ENCODE measurements around the gene STC2.

STC2 gene

DNA sequence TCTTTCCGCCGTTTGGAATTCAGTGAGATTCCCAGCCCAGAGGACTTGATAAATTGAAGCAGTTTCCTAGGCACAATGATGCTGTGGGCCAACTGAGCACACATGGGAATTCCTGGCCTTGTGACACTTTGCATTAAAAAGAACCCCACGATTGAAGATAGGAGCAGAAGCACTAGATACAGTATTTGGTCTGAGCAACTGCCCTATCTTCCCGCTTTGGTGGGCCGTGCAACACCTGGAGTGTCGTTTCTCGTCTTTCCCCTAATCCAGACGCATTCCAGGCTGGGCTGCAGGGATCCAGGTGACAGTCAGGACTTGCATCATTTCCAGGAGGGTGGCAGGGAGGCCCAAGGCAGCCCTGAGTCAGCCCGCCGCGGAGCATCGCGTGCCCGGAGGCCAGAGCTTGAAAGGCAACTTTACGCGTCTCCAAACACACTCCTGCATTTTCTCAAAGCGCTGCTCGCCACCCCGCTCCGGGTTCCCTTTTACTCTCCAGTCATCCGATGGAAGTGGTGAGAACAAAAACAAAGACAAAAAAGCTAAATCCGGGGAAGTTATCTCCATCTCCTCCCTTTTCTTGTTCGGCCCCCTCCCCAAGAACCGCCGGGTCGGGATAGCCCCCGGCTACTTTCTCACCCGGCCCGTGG, 753 bp upstream of the STC2 start:
- no peak for DNase-seq (ENCODE audit: low spot score)

DNA sequence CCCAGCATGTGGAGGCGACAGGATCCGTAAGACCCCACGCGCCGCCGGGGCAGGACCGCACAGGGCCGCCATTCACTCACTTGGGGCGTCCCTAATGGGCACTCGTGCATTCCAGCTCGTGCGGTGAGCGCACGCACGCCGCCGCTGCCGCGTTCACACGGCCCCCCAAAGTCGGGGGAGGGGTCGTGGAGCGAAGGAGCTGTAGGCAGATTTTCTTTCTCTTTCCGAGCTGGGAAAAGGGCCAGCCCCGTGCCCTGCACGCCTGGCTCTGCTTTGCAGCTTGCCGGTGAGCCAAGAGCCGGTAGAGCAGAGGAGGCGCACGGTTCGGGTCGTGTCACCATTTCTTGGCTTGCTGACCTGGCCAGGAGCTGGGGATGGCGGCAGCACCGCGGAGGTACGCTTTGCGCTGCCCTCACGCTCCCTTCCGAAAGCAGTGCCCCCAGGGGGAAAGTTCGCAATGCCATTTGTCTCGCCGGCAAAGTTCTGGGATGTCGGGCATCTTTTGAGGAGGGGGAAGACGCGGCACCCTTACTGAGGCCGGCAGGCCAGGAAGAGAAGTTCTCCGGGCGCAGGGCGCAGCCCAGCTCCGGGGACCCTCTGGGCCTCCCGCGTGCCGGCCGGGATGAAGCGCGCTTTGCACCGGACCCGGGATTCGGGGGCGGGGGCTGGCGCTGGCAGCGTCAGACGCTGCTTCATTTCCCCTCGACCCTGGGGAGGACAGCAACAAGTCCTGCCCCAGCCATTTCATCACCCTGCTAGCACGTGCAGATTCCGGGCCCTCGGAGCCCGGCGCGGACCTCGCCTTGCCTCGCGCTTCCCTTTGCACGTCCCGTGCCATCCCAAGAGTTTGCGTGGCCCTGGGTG, 898 bp downstream of the STC2 start:
- no peak for DNase-seq (ENCODE audit: low spot score)

DNA sequence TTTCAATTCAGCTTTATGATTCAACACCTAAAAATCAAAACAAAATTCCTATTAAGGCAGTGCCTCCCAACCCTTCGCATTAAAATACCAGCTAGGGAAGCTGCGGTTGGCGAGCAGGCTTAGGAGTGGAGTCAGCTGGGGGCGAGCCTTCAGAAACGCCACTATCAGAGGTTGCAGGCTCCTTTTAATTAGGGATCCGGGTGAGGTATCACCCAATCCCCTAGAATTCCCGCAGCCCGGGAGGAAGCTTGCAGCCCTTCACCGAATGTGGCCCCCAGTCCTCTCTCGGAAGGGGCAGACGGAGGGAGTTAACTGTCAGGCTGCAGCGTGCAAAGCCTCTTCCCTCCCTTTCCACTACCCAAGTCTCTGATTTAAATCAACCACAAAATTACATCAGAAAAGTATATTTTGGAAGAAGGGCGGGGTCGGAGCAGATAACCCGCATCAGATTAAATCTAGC, 1.7 kb downstream of the STC2 start:
- no peak for DNase-seq (ENCODE audit: low spot score)

DNA sequence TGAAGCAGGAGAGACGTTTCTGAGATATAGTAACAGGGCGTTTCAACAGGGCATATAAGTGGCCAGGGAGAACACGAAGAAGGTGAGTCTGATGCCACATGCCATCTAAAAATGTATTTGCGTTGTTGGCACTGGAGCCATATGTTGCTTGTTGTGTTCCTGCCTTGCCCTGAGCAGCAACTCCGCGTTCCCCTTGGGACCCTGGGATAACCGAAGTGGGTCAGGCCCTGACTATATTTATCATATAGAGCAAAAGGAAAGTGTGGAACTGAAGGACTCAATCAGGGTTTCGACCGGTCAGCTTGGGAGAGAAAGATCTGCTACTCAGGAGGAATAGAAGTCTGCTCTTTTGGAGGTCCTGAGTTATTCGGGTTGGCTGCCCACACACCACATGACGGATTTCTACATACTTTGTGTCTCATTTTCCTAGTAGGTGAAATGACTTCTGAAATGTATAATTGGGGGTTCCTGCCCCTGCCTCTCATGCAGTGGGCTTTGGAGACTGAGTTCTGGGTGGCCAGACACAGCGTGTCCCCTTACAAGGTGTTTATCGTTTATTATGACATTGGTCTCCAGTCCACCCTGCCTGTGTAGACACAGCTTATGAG, 3.0 kb downstream of the STC2 start:
- no peak for DNase-seq (ENCODE audit: low spot score)

DNA sequence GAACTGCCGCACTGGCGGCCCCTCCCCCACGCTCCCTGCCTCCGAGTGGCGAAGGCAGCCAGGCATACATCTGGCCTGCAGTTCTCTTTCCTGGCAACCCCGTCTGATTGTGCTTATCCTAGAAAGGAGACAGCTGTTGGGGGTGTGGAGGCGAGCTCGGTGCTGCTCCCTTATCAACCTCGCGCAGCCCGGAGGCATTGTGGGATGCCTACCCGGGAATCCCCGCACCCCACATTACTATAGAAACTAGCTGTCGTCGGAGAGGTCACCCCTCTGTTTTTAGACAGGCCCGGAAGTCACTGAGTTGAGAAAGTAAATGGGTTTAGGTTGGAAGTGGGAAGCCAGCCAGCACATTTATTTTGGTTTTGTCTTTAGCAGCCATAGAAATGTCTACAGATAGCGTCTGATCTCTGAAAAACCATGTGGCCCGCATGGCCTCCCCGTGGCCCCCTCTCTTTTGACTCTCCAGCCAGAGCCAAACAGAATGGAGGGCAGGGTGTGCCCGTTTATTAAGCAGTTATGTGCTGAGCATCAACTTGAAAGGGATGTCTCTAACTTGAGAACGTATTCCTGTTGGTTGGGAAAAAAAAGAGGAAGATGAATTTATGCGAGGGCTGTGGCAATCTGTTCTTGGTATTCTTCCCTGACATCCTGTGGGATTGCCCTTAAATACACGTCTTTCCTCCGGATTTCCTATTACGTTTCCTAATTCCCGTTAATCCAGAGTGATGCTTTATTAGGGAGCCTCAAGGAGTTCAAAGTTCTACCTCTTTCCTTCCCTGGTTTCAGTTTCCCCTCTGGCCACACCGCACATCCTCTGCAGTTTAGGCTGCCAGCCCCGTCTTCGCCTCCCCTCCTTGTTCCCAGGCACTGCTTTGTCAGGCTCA, 3.9 kb downstream of the STC2 start:
- peak; percentile 84 for DNase-seq (ENCODE audit: low spot score)

DNA sequence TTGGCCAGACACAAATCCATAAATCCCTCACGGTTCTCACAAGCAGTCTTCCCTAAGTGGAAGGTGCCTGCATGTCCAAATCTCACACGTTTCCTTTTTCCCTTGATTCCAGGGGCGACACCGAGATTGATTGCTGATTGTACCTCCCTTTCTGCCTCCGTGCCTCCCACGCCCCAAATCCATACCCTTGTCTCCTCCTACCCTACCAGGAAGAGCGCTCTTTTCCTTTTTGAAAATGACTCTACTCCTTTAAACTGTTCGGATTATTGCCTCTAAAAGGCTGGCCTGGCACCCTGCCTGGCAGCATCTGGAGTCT, 4.5 kb downstream of the STC2 start:
- no peak for DNase-seq (ENCODE audit: low spot score)

DNA sequence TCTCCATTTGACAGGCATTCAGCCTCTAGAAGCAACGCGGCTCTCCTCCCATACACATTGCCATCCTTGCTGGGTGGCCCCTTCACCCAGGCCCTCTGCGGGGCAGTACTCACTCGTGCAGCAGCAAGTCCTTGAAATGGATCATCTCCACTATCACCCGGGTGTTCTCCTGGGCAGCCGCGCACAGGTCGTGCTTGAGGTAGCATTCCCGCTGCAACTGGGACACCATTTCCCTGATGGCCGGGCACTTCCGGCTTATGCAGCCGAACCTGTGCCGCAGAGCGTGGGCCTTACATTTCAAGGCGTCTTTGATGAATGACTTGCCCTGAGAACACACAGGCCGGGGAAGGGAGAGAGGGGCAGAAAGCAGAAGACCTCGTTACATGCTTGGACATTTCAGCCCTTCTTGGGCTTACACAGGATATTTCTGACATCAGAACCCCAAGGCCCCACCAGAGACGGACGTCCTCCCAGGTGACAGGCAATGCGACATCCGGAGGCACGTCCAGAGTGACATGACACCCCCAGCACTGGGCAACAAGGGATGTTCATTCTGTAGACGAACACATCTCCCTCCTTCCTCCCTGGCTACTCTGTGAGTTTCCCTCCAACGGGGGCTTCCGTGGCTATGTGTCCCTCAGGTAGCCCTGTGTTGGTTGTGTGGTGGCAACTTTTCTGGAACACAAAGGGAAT, 5.0 kb downstream of the STC2 start:
- DNase-seq (ENCODE audit: low spot score), result no peak

DNA sequence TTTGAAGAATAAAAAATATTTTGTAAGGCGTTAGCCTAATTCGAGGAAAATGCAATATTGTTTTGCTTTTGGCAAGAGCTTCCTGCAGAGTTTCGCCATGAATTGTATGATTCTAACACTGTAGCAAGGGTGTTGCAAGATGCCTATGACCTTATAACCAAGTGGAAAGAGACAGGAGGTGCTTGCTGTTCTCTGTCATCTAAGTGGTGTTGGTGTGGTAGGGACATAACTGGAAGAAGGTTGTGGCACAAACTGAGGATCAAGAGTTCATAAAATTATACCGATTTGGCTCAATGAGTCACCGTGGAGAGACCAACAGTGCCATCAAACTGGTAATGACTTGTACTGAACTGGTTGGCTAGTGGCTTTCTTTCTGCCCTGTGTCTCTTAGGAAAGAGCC, 6.3 kb downstream of the STC2 start:
- DNase-seq (ENCODE audit: low spot score), result no peak

DNA sequence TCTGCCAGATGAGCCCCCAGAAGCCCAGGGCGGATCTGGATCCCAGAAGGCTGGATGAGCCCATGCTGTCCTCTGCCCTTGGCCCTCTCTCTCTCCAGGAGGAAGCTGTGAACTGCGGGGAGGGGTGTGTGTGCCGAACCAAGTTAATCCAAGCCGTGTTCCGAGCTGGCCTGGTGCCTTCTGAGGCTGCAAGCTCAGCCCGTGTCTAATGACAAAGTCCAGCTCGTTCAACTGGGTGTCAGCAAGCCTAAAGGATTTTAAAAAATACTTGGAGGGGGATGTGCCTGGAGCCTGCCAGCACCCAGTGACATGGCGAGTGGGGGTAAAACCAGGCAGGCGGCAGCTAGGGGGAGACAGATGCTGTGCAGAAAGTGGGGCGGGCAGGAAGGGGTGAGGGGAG, 8.0 kb downstream of the STC2 start:
- DNase-seq (ENCODE audit: low spot score), result no peak

DNA sequence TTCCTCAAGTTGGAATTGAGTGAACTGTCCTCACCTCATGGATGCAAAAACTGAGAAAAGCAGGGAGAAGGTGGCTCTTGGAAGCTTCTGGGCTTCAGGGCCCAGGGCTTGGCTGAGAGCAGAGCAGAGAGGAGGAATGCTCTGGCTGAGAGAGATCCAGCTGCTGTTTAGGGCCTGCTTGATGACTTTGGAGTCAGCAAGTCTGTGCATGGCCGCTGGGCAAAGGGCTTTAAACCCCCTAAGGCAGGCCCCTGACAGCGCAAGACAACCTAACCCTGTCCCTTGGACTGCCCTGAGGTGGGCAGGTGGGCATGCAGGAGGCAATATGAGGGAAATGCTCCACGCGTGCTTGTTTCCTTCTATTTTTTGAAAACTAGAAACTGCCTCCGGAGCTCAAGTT, 8.6 kb downstream of the STC2 start:
- DNase-seq (ENCODE audit: low spot score), result no peak

DNA sequence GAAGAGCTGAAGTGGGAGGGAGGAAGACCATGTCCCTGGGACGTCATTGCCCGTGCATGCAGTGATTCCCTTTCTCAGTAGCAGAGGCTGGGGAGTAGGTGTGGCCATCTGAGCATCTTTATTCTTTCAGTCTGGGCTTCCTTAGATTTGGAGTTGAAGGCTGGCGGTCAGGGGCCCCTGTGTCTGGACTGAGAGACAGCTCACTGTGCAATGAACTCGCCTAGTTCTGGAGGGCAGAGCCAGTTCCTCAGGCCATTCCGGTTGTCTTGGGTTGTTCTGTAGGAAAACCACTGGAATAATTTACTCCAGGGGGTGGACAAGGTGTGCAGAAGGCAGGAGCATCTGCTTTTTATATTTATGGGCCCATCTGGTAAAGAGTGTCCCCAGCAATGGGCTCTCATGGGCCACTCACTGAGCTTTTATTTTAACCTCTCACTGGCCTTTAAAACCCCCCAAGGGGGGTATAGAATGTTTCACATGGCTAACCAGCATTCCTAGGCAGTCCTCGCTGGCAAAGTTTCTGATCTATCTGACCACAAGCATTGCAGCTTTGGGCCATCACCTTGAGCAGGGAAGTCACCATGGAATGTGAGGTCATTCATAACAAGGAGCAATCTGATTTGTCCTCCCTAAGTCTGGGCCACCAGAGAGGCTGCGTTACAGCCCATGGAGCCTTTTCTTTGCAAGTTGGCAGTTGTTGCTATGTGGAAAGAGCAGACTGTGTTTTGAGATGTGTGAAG, 9.2 kb downstream of the STC2 start:
- DNase-seq (ENCODE audit: low spot score), result no peak

DNA sequence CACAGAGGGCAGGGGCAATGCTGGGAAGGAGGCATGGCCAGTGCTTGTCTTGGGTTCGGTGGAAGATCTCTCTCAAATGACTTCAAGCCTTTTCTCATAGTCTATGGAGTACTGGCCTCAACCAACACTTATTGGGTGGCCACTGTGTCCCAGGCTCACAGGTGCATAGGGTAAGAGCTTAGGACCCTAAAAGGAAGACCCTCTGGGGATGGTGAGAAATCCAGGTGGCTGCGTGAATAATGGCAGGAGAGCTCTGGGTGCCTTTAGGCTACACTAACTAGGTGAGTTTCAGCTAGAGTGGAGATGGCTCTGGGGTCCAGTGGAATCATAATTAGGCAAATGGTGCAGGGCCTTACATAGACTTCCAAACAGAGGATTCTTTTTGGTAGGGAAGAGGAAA, 9.9 kb downstream of the STC2 start:
- no peak for DNase-seq (ENCODE audit: low spot score)

DNA sequence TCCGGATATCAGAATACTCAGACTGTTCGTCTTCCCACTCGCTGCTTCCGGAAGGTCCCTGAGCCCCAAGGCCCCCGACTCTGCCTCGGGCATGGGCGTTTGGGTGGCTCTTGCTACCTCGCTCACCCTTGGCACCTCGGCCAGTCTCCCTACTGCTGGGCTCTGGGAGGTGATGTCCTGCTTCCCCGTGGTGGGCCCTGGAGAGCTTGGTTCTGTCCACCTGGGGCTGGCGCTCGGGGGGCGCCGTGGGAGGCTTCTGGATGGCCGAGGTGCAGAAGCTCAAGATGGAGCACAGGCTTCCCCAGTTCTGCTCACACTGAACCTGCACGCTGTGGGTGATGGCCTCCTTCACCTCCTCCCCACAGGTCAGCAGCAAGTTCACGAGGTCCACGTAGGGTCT, 10.4 kb downstream of the STC2 start:
- DNase-seq (ENCODE audit: low spot score), result no peak

DNA sequence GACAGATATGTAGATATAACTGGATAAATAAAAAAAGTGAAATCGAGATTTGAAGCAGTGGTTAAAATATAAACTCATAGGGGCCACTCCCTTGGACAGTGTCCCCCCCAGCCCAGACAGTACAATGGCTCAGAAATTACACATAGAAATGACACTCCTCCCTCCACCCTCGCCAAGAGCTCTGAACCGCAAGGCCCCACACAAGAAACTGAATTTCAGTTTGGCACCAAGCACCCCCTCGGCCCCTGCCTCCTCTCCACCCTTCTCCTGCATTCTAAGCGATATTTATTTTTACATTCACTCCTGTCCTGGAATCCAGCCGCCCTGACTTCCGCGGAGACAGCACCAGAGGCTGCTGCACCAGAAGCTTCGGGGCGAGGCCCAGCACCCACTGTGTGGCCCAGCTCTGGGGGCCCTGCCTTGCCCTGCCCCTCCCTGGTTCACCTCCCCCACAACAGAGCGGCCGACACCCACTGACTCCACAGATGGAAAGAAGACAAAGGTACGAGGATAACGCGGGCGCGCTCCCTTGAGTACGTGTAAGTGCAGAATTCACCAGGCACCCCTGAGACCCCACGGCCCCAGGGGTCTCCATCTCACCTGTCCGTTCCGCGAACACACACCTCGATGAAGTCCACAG, 11.0 kb downstream of the STC2 start:
- DNase-seq (ENCODE audit: low spot score), result no peak

DNA sequence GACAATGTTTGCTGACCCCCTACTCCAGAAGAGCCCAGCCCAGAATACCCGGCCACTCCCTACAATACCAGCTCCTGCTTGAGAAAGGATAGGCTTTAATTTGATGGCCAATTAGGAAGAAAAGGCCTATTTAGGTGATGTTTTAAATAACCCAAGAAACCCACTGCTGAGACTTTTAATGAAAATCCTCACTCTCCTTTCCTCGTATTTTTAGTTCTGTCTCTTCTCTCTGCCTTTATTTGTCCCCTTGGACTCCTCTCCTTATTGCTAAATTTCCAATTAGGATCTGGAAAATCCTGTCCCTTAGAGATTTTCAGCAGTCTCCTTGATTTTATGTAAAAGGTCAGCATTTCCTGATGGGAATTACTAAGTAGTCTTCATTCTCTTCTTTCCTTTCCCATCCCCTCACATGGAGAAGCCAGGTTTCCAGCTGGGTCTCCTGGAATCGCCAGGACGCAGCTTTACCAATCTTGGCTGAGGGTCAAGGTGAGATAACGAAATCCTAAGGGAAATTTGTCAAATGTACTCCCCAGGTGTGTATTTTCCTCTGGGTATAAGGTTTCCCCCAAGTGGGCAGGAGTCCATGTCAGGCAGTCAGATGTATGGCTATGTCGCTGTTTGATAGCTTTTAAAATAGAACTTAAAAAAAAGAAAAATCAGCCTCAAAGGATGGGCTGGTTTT, 11.7 kb downstream of the STC2 start:
- DNase-seq (ENCODE audit: low spot score), result no peak

DNA sequence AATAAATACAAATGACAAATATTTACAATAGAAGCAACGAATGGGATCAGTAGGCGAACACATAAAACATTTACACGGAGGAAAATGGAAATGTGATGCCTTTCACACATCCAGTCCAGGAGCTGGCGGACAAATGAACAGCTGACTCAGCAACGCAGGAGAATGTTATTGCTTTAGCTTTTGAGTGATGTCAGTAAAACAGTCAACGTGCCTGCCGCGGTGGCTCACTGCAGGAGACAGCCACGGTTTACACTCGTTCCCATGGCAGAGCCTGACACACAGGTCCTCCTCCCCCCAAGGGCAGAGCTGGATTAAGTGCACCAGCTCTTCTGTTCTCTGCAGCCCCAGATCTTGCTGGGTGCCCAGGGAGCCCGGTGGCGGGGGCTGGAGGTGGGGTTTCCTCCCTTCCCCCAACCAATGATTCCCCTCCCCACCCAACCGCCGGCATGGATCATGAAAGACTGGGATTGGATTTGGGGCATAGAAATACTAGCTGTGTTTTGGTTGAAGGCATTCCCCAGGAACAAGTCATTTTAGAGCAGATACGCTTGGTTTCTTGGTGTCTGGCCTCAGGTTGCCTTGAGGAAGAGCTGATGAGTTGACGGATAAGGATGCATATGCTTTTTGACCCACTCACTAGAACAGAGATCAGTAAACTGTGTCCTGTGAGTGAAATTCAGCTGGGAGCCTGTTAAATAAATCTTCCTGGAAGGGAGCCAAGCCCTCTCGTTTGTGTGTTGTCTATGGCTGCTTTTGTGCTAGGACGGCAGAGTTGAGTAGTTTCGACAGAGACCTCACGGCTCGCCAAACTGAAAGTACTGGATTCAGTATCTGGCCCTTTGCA, 12.5 kb downstream of the STC2 start:
- DNase-seq (ENCODE audit: low spot score), result no peak

DNA sequence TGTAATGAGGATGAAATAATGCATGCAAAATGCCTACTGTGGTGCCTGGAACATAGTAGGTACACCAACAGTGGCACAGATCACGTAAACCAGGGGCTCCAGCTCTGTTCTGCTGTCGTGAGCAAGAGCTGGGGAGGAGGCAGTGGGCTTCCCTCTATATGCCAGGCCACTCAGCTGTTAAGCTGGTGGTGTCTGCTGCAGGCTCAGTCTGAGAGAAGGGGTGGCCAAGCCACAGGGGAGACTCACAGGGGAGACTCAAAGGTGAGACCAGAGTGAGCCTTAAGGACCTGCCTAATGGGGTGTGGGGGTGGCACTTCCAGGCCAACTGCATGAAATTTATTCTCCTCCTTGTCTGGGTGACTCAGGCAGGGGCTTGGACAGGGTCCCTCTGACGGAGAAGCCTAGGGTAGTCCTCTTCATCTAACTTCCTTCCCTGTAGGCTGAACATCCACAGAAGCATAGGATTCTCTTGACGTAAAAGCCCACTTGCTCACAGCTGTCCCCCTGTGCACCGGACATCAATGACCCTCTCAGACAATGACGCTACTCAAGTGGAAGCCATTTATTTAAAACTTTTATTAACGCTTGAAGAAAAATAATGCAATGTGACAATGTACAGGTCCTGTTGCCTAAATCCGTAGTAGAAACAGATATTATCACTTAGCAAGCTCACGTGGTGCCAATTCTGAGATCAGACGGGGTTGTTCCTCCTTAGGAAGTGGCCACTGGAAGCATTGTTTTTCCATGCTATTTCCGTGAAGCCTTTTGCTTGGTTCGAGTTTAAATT, 13.9 kb downstream of the STC2 start:
- DNase-seq (ENCODE audit: low spot score), result no peak

DNA sequence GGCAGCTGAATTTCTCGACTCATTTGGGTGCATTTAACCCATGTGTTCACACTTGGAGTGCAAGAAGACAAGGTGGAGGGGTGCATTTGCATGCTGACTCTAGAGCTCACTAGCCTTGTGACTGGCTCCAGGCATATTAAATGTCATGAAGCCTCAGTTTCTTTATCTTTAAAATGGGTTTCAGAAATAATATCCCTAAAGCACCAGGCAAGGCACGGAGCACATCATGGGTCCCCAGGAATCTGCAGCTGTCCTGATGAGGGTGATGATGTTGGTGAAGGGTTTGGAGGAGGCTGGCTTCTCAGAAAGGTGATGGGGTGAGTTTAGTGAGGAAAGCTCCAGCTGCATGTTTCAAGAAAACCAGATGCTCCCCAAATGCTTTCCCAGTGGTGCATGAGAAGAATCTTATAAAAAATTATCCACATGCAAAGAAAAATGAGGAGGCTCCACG, 14.8 kb downstream of the STC2 start:
- no peak for DNase-seq (ENCODE audit: low spot score)

Data from D341Med (cell line).